ENCODE results near the gene MGLL. TPM values are rescaled to one million over a fixed set of nuclear protein-coding genes. Genes with fewer than 3 reads are reported as not detected.

The MGLL gene
- 132 TPM for total RNA-seq
- long read RNA-seq, full-length matches to known transcripts, result 144 of 379 reads
- long read RNA-seq, partial matches to known transcripts, result 23 of 379 reads
- long read RNA-seq, other reads (novel, unspliced or antisense), result 212 of 379 reads

GRCh38 chr3:127822041-127822681 is at the start of gene MGLL:
TSS of gene MGLL (minus strand) at chr3:127822515. CDS start at chr3:127822318, 197 bp downstream.
- ATAC-seq (peak; percentile 33 to 43), DNase-seq (peak; percentile 68)
- Histone ChIP-seq H3K27ac (peak within 1 kb of the TSS; percentile 88), H3K4me3 (peak within 1 kb of the TSS; percentile 81), H3K9me3 (no peaks in the 10 kb centered on the region), H3K27me3 (ENCODE audit: low read depth) (no peaks in the 10 kb centered on the region), H3K36me3 (no peaks in the 10 kb centered on the region), H3K4me1 (peaks cover 50% of the 10 kb centered on the region)
- intact Hi-C loops (cut with DNase I), result no loop called here
- TF ChIP-seq, protein P1, sequence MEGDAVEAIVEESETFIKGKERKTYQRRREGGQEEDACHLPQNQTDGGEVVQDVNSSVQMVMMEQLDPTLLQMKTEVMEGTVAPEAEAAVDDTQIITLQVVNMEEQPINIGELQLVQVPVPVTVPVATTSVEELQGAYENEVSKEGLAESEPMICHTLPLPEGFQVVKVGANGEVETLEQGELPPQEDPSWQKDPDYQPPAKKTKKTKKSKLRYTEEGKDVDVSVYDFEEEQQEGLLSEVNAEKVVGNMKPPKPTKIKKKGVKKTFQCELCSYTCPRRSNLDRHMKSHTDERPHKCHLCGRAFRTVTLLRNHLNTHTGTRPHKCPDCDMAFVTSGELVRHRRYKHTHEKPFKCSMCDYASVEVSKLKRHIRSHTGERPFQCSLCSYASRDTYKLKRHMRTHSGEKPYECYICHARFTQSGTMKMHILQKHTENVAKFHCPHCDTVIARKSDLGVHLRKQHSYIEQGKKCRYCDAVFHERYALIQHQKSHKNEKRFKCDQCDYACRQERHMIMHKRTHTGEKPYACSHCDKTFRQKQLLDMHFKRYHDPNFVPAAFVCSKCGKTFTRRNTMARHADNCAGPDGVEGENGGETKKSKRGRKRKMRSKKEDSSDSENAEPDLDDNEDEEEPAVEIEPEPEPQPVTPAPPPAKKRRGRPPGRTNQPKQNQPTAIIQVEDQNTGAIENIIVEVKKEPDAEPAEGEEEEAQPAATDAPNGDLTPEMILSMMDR (IDR thresholded peaks at IDR 0.05), result no peak

DNA sequence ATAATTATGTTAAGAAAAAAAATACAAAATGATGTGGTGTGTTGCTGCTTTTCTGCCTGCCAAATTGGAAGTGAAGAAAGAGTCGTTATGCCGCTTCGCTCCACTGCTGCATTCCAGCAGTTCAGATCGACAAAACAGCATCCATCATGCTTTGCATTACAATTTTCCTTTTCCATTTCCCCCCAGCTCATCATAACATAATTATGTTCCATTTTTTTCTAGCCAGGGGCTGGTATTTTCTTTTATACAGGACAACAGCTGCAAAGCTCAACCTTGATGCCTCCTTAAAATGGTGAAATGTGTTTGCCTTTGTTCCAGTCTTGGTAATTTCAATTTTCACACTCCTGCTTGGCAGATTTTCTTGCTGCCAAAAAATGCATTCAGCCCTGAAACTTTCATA is 47.8 kb upstream of the MGLL start:
- TF ChIP-seq, protein P1 (IDR thresholded peaks at IDR 0.05), result no peak
- H3K27ac ChIP-seq, result no peak overlapping the region
- no peak overlapping the region for H3K4me3 ChIP-seq
- H3K27me3 ChIP-seq (ENCODE audit: low read depth), result no peaks in the 10 kb centered on the region
- intact Hi-C loops (cut with DNase I), result no loop called here
- no peaks in the 10 kb centered on the region for H3K9me3 ChIP-seq
- no peaks in the 10 kb centered on the region for H3K4me1 ChIP-seq
- ATAC-seq (no peak), DNase-seq (no peak)
- H3K36me3 ChIP-seq, result no peaks in the 10 kb centered on the region

- no peaks in the 10 kb centered on the region for H3K36me3 ChIP-seq
- H3K27ac ChIP-seq, result no peak overlapping the region
- no peak overlapping the region for H3K4me3 ChIP-seq
- no peaks in the 10 kb centered on the region for H3K9me3 ChIP-seq
- no peaks in the 10 kb centered on the region for H3K27me3 ChIP-seq (ENCODE audit: low read depth)
- DNase-seq, result no peak
- intact Hi-C loops (cut with DNase I), result no loop called here
- TF ChIP-seq, protein P1 (IDR thresholded peaks at IDR 0.05), result no peak
- no peak for ATAC-seq
- H3K4me1 ChIP-seq, result no peaks in the 10 kb centered on the region
Observed at GRCh38 chr3:127867986-127868385, 45.7 kb upstream of the MGLL start.

DNA sequence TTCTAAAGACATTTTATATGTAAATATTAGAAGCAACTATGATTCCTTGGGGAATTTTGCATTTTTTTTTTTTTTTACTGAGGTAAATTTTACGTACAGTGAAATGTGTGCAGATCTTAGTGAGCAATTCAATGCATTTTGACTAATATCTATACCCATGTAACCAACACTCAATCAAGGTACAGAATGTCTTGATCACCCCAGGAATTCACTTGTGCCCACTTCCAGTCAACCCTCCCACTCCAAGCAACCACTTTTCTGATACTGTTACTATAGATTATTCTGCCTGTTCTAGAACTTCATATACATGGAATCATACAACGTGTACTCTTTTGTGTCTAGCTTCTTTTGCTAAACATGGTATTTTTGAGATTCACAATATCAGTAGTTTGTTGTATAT is 45.1 kb upstream of the MGLL start:
- H3K4me1 ChIP-seq, result no peaks in the 10 kb centered on the region
- H3K27ac ChIP-seq, result no peak overlapping the region
- intact Hi-C loops (cut with DNase I), result no loop called here
- no peak overlapping the region for H3K4me3 ChIP-seq
- no peaks in the 10 kb centered on the region for H3K27me3 ChIP-seq (ENCODE audit: low read depth)
- ATAC-seq (no peak), DNase-seq (no peak)
- TF ChIP-seq, protein P1 (IDR thresholded peaks at IDR 0.05), result no peak
- no peaks in the 10 kb centered on the region for H3K9me3 ChIP-seq
- H3K36me3 ChIP-seq, result no peaks in the 10 kb centered on the region

- DNase-seq, result no peak
- no peaks in the 10 kb centered on the region for H3K36me3 ChIP-seq
- intact Hi-C loops (cut with DNase I), result no loop called here
- no peaks in the 10 kb centered on the region for H3K27me3 ChIP-seq (ENCODE audit: low read depth)
- H3K4me1 ChIP-seq, result no peaks in the 10 kb centered on the region
- TF ChIP-seq, protein P1 (IDR thresholded peaks at IDR 0.05), result no peak
- no peak overlapping the region for H3K27ac ChIP-seq
- H3K4me3 ChIP-seq, result no peak overlapping the region
- ATAC-seq, result no peak
- no peaks in the 10 kb centered on the region for H3K9me3 ChIP-seq
Observed at GRCh38 chr3:127865941-127866340, 43.6 kb upstream of the MGLL start.
